Measurements from ENCODE around the gene MTMR11. TPM values are rescaled to one million over a fixed set of nuclear protein-coding genes. Genes with fewer than 3 reads are reported as not detected.
A peak's percentile ranks its signal among the peaks of the same experiment; 100 is the strongest.

The MTMR11 gene
- polyA plus RNA-seq, 3 donors, result 53.1 to 152 (median 54.6) TPM

DNA sequence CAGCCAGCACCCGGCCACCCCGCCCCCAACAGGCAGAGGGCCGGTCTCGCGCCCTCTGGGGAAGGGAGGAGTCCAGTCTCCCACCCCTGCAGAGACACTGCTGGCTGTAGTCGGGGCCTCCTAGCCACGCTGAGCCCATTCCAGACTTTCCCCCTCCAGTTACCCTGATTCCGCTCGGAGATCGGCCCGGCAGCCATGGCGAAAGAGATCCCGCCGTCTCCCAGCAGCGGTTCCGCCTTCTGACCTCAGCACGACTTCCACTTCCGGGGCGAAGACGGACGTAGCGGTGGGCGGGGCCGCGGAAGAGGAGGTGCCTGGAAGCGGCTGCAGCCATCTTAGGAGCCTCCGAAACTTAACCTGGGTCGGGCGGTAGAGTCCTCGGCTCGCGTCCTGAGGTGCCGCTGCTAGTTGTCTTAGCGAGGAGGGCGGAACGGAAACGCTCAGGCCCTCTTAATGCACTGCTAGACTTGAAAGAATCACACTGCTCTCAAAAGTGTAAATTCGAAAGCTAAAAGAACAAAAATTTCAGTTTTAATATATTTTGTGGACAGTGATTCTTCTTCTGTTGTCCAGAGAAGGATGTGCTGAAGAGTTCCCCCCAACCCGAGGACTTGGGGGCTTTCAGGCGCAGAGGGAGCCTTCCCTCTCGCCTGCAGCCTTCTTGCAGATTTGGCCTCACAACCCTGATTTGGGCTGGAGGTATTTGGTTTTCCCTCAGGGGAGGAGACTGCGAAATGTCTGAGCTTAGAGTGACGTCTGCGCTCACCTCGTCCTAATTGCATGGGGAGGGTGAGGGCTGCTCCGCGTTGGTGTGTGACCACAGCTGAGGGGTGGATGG, 8.9 kb downstream of the MTMR11 start, which contains the start of gene SF3B4:
Gene SF3B4, minus strand, starts transcription at position 241 of the 838 bp plus-strand sequence. Its CDS starts 44 bp downstream, at position 197.
- Histone ChIP-seq H2AFZ (ENCODE audit: insufficient read depth, low read depth, low read length, poor library complexity, severe bottlenecking) (peak within 1 kb of the TSS; percentile 78), H3K4me2 (replicated peaks; ENCODE audit: extremely low read depth, low read length, poor library complexity, severe bottlenecking) (peak within 1 kb of the TSS; percentile 95), H3K9ac (ENCODE audit: insufficient read depth, low read length, poor library complexity, severe bottlenecking) (peak within 1 kb of the TSS; percentile 77), H3K9me3 (replicated peaks in 1 of 2; ENCODE audit: control insufficient read depth in 1 of 2, insufficient read depth in 1 of 2, low read length in 2 of 2) (no peaks in the 10 kb centered on the region), H3K36me3 (replicated peaks in 1 of 2; ENCODE audit: control insufficient read depth in 1 of 2, insufficient read depth in 2 of 2, low read length in 2 of 2) (peaks cover 40 to 41% of the 10 kb centered on the region in 2 donors), H3K79me2 (ENCODE audit: insufficient read depth, low read length) (peaks cover 63% of the 10 kb centered on the region), H3K4me1 (ENCODE audit: control insufficient read depth in 1 of 2, insufficient read depth in 2 of 2, low read length in 2 of 2) (peaks cover 56 to 70% of the 10 kb centered on the region in 2 donors), H3K27ac (ENCODE audit: low read depth in 1 of 2, low read length in 2 of 2) (peak within 1 kb of the TSS; percentile 95), H4K20me1 (ENCODE audit: insufficient read depth, low read length) (peaks cover 38% of the 10 kb centered on the region), H3K27me3 (ENCODE audit: control insufficient read depth in 2 of 2, insufficient read depth in 2 of 2, low read length in 2 of 2) (no peaks in the 10 kb centered on the region), H3K4me3 (replicated peaks in 1 of 3; ENCODE audit: low read depth in 2 of 3, low read length in 3 of 3) (peak within 1 kb of the TSS; percentile 76 to 90 (median 85))
- Mint-ChIP-seq H3K36me3 (peaks cover 40 to 46% of the 10 kb centered on the region in 2 donors), H3K4me3 (peak within 1 kb of the TSS; percentile 93 to 95), H3K9me3 (no peaks in the 10 kb centered on the region), H3K4me1 (peaks cover 62% of the 10 kb centered on the region), H3K27ac (peak within 1 kb of the TSS; percentile 92 to 100 (median 98)), H3K27me3 (ENCODE audit: low read depth in 3 of 3) (peaks cover 0 to 3% (median 0%) of the 10 kb centered on the region in 3 donors)
- intact Hi-C loops (cut with micrococcal nuclease), result loop anchor here in 1 of 2 donors (2.0 kb wide), 1 partner anchor 41 kb away; a partner anchor contains a TSS
- TF ChIP-seq, protein P1, sequence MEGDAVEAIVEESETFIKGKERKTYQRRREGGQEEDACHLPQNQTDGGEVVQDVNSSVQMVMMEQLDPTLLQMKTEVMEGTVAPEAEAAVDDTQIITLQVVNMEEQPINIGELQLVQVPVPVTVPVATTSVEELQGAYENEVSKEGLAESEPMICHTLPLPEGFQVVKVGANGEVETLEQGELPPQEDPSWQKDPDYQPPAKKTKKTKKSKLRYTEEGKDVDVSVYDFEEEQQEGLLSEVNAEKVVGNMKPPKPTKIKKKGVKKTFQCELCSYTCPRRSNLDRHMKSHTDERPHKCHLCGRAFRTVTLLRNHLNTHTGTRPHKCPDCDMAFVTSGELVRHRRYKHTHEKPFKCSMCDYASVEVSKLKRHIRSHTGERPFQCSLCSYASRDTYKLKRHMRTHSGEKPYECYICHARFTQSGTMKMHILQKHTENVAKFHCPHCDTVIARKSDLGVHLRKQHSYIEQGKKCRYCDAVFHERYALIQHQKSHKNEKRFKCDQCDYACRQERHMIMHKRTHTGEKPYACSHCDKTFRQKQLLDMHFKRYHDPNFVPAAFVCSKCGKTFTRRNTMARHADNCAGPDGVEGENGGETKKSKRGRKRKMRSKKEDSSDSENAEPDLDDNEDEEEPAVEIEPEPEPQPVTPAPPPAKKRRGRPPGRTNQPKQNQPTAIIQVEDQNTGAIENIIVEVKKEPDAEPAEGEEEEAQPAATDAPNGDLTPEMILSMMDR (IDR thresholded peaks at IDR 0.05), result no peak
- under 1% methylated on average over 42 of the region's 47 CpGs for WGBS (ENCODE audit: insufficient coverage)
- DNase-seq, result peak; percentile 92 to 95 (median 93)

DNA sequence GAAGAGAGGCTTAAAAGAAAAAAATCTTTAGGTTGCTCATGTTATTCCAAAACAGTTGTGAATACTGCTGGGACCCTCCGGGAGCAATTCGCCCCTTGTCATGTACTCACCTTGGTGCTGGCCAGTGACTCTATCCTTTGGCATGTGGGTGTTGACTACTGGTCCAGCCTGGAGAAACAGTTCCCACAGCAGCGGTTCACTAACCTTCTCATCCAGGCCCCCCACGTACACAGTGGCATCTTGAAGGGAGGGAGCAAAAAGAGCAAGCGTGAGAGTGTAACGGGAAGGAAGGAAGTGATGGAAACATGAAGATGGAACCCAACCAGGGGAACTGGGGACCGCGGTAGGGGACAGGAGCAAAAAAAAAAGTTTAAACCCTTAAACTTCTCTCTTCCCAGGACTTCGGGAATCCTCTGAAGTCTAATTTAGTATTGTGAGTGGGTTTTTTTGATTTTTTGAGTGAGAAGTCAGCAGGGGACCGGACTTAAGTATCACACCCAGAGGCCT, 9.6 kb downstream of the MTMR11 start:
- Histone ChIP-seq H3K4me3 (replicated peaks in 1 of 3; ENCODE audit: low read depth in 2 of 3, low read length in 3 of 3) (peak overlapping the region; percentile 76 to 90 (median 85)), H3K4me2 (replicated peaks; ENCODE audit: extremely low read depth, low read length, poor library complexity, severe bottlenecking) (peak overlapping the region; percentile 95), H2AFZ (ENCODE audit: insufficient read depth, low read depth, low read length, poor library complexity, severe bottlenecking) (peak overlapping the region; percentile 78), H3K36me3 (replicated peaks in 1 of 2; ENCODE audit: control insufficient read depth in 1 of 2, insufficient read depth in 2 of 2, low read length in 2 of 2) (peaks cover 45 to 48% of the 10 kb centered on the region in 2 donors), H3K27me3 (ENCODE audit: control insufficient read depth in 2 of 2, insufficient read depth in 2 of 2, low read length in 2 of 2) (no peaks in the 10 kb centered on the region), H3K27ac (ENCODE audit: low read depth in 1 of 2, low read length in 2 of 2) (peak overlapping the region; percentile 95), H3K4me1 (ENCODE audit: control insufficient read depth in 1 of 2, insufficient read depth in 2 of 2, low read length in 2 of 2) (peaks cover 51 to 63% of the 10 kb centered on the region in 2 donors), H3K79me2 (ENCODE audit: insufficient read depth, low read length) (peaks cover 63% of the 10 kb centered on the region), H4K20me1 (ENCODE audit: insufficient read depth, low read length) (peaks cover 38% of the 10 kb centered on the region), H3K9me3 (replicated peaks in 1 of 2; ENCODE audit: control insufficient read depth in 1 of 2, insufficient read depth in 1 of 2, low read length in 2 of 2) (no peaks in the 10 kb centered on the region), H3K9ac (ENCODE audit: insufficient read depth, low read length, poor library complexity, severe bottlenecking) (peak overlapping the region; percentile 77)
- Mint-ChIP-seq H3K4me3 (peak overlapping the region; percentile 93 to 95), H3K4me1 (peaks cover 57% of the 10 kb centered on the region), H3K27ac (peak overlapping the region; percentile 92 to 100 (median 98)), H3K27me3 (ENCODE audit: low read depth in 3 of 3) (peaks cover 0 to 2% (median 0%) of the 10 kb centered on the region in 3 donors), H3K36me3 (peaks cover 45 to 48% of the 10 kb centered on the region in 2 donors), H3K9me3 (no peaks in the 10 kb centered on the region)
- TF ChIP-seq, protein P1 (IDR thresholded peaks at IDR 0.05), result no peak
- DNase-seq, result no peak
- 0% methylated on average over 4 of the region's 10 CpGs for WGBS (ENCODE audit: insufficient coverage)
- intact Hi-C loops (cut with micrococcal nuclease), result no loop called here
